SU-DHL-6 (cell line): Measurements from ENCODE around the gene SFTPB.

ENCODE experiments used
- H2AFZ ChIP-seq: fragments of 200-600 bp; sonication (generic); 2 replicates; pipeline ENCODE4 v1.6.1; 2014; ENCODE audit warnings: low read depth, mild to moderate bottlenecking, moderate library complexity, mixed read lengths, antibody characterized with exemption, low read length; ENCODE audit not compliant: severe bottlenecking
- H3F3A ChIP-seq: fragments of 200-600 bp; shearing (Covaris generic); 2 replicates; pipeline ENCODE4 v1.6.0; 2016; ENCODE audit warnings: antibody characterized with exemption, mild to moderate bottlenecking; ENCODE audit not compliant: insufficient read depth
- H3K27ac ChIP-seq: fragments of 200-600 bp; sonication (generic); 2 replicates; pipeline ENCODE4 v1.5.1; 2016; ENCODE audit warnings: low read depth, mild to moderate bottlenecking, low read length, moderate library complexity, mixed read lengths
- H3K27me3 ChIP-seq: fragments of 200-600 bp; sonication (generic), shearing (Covaris generic); 2 replicates; pipeline ENCODE4 v1.6.0; 2014; ENCODE audit warnings: mild to moderate bottlenecking, low read length
- H3K36me3 ChIP-seq: fragments of 200-600 bp; sonication (generic); 2 replicates; pipeline ENCODE4 v1.6.1; 2014; ENCODE audit warnings: mild to moderate bottlenecking, low read length, mixed read lengths
- H3K4me2 ChIP-seq: fragments of 300-600, 200-600 bp; shearing (Covaris generic), sonication (generic); 2 replicates; pipeline ENCODE4 v1.6.0; 2014; ENCODE audit warnings: low read length, low read depth, mild to moderate bottlenecking; ENCODE audit not compliant: poor library complexity, severe bottlenecking
- H3K4me3 ChIP-seq: fragments of 200-600 bp; sonication (generic); 2 replicates; pipeline ENCODE4 v1.5.1; 2014; ENCODE audit warnings: antibody characterized with exemption, low read length, mild to moderate bottlenecking, mixed read lengths; ENCODE audit not compliant: insufficient read depth, poor library complexity, severe bottlenecking
- H3K79me2 ChIP-seq: fragments of 200-600 bp; sonication (generic); 2 replicates; pipeline ENCODE4 v1.6.1; 2014; ENCODE audit warnings: mild to moderate bottlenecking, low read length, moderate library complexity; ENCODE audit not compliant: insufficient read depth
- H3K9ac ChIP-seq: fragments of 200-600 bp; sonication (generic); 2 replicates; pipeline ENCODE4 v1.7.0; 2014; ENCODE audit warnings: mild to moderate bottlenecking, low read length
- H3K9me2 ChIP-seq: fragments of 200-600 bp; sonication (generic); replicated peaks from 2 replicates; pipeline ENCODE4 v1.6.1; 2014; ENCODE audit warnings: low read length; ENCODE audit not compliant: insufficient read depth
- H3K9me3 ChIP-seq: fragments of 200-600 bp; sonication (generic); 2 replicates; pipeline ENCODE4 v1.6.1; 2014; ENCODE audit warnings: low read length, mixed read lengths; ENCODE audit not compliant: insufficient read depth
- H4K20me1 ChIP-seq: fragments of 200-600 bp; sonication (generic); 2 replicates; pipeline ENCODE4 v1.6.1; 2014; ENCODE audit warnings: low read depth, mild to moderate bottlenecking, antibody characterized with exemption, low read length, moderate library complexity, mixed read lengths
- CTCF ChIP-seq: fragments of 200-600 bp; sonication (generic); IDR thresholded peaks from one replicate; pipeline ENCODE4 v1.5.1; 2017; ENCODE audit warnings: antibody characterized with exemption, mild to moderate bottlenecking, low read length, moderate library complexity; ENCODE audit not compliant: insufficient read depth, poor library complexity, severe bottlenecking
- EZH2phosphoT487 ChIP-seq: fragments of 200-600 bp; sonication (generic), shearing (Covaris generic); conservative IDR thresholded peaks from 2 replicates; pipeline ENCODE4 v1.6.1; 2018; ENCODE audit warnings: mild to moderate bottlenecking, antibody characterized with exemption, low read length, moderate library complexity, mixed read lengths

SFTPB gene

GRCh38 chr2:85695691-85696668 lies 28.0 kb upstream of the SFTPB start:
- Histone ChIP-seq H3K27ac (no peak overlapping the region), H3K9ac (no peak overlapping the region), H3K27me3 (no peaks in the 10 kb centered on the region), H3F3A (no peaks in the 10 kb centered on the region), H4K20me1 (no peaks in the 10 kb centered on the region), H3K9me2 (no peaks in the 10 kb centered on the region), H2AFZ (no peak overlapping the region), H3K4me3 (no peak overlapping the region), H3K79me2 (no peaks in the 10 kb centered on the region), H3K36me3 (no peaks in the 10 kb centered on the region), H3K9me3 (no peaks in the 10 kb centered on the region), H3K4me2 (no peak overlapping the region)
- TF ChIP-seq EZH2phosphoT487 (no peak), CTCF (no peak)

GRCh38 chr2:85695121-85695520 lies 27.1 kb upstream of the SFTPB start:
- no peaks in the 10 kb centered on the region for H3K36me3 ChIP-seq
- no peaks in the 10 kb centered on the region for H3K9me2 ChIP-seq
- no peak overlapping the region for H3K4me3 ChIP-seq
- no peaks in the 10 kb centered on the region for H4K20me1 ChIP-seq
- TF ChIP-seq EZH2phosphoT487 = no peak
- no peak for TF ChIP-seq CTCF
- no peak overlapping the region for H3K27ac ChIP-seq
- H2AFZ ChIP-seq = no peak overlapping the region
- no peak overlapping the region for H3K9ac ChIP-seq
- no peaks in the 10 kb centered on the region for H3F3A ChIP-seq
- no peak overlapping the region for H3K4me2 ChIP-seq
- H3K9me3 ChIP-seq = no peaks in the 10 kb centered on the region
- no peaks in the 10 kb centered on the region for H3K27me3 ChIP-seq
- H3K79me2 ChIP-seq = no peaks in the 10 kb centered on the region

- TF ChIP-seq EZH2phosphoT487 (no peak), CTCF (no peak)
- Histone ChIP-seq H3K27me3 (no peaks in the 10 kb centered on the region), H3K9ac (no peak within 1 kb of the TSS), H2AFZ (no peak within 1 kb of the TSS), H3K4me2 (no peak within 1 kb of the TSS), H3K27ac (no peak within 1 kb of the TSS), H4K20me1 (no peaks in the 10 kb centered on the region), H3K36me3 (no peaks in the 10 kb centered on the region), H3K9me2 (no peaks in the 10 kb centered on the region), H3K79me2 (no peaks in the 10 kb centered on the region), H3F3A (no peaks in the 10 kb centered on the region), H3K4me3 (no peak within 1 kb of the TSS), H3K9me3 (no peaks in the 10 kb centered on the region)
These were observed 26.3 kb upstream of the SFTPB start, which contains the start of gene GNLY for GRCh38 chr2:85694052-85695025. Gene GNLY, plus strand, starts transcription at chr2:85694358. Its CDS starts 61 bp downstream, at chr2:85694419.
